ELF-1 (cell line): Measurements from ENCODE around the gene MUC12.
A peak's percentile ranks its signal among the peaks of the same experiment; 100 is the strongest.
"Not testable (repeated sequence)": the region's sequence is repeated elsewhere in the genome, so short reads cannot be mapped to it uniquely, and the experiment has no call there.

ENCODE experiments used
- DNase-seq: peaks from one replicate; pipeline ENCODE4 v3.0.0-alpha.2; 2016; ENCODE audit warnings: low read depth, low spot score

Gene MUC12

DNA sequence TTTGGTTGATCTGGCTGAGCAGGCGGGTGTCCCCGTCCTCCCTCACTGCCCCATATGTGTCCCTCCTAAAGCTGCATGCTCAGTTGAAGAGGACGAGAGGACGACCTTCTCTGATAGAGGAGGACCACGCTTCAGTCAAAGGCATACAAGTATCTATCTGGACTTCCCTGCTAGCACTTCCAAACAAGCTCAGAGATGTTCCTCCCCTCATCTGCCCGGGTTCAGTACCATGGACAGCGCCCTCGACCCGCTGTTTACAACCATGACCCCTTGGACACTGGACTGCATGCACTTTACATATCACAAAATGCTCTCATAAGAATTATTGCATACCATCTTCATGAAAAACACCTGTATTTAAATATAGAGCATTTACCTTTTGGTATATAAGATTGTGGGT lies 89.0 kb downstream of the MUC12 start:
- DNase-seq, result peak; percentile 79

DNA sequence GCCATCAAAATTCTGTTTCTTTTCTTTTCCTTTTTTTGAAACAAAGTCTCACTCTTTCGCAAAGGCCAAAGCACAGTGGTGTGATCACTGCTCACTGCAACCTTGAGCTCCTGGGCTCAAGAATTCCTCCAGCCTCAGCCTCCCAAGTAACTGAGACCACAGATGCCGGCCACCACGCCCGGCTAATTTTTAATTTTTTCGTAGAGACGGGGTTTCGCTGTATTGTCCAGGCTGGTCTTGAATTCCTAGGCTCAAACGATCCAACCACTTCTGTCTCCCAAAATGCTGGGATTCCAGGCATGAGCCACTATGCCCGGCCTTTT lies 90.2 kb downstream of the MUC12 start:
- DNase-seq, result no peak

DNA sequence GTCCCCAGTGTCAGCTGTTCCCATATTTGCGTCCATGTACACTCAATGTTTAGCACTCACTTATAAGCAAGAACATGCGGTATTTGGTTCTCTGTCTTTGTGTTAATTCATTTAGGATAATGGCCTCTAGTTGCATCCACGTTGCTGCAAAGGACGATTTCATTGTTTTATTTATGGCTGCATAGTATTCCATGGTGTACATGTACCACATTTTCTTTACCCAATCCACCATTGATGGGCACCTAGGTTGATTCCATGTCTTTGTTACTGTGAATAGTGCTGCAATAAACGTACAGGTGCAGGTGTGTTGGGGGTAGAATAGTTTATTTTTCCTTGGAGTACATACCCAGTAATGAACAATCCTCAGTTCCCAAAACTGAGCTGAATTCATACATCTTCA lies 91.6 kb downstream of the MUC12 start:
- no peak for DNase-seq

DNA sequence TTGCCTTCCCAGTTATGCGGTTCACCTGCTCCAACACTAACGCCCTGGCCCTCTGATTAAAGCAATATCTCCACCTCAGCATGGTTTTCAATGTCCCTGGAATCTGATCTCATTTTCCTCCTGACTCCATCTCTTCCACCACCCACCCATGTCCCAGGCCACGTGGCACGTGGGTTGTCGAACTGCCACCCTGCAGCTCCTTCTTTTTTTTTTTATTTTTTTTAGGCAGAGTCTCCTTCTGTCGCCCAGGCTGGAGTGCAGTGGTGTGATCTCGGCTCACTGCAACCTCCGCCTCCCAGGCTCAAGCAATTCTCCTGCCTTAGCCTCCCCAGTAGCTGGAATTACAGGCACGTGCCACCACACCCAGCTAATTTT lies 94.8 kb downstream of the MUC12 start:
- DNase-seq, result not testable (repeated sequence)

DNA sequence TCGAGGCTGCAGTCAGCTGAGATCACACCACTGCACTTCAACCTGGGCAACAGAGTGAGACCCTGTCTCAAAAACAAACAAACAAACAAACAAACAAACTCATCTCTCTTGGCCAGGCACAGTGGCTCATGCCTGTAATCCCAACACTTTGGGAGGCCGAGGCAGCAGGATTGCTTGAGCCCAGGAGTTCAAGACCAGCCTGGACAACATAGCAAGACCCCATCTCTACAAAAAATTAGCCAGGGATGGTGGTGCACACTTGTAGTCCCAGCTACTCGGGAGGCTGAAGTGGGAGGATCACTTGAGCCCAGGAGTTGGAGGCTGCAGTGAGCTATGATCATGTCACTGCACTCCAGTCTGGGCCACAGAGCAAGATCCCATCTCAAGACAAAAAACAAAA lies 95.8 kb downstream of the MUC12 start:
- DNase-seq, result not testable (repeated sequence)

DNA sequence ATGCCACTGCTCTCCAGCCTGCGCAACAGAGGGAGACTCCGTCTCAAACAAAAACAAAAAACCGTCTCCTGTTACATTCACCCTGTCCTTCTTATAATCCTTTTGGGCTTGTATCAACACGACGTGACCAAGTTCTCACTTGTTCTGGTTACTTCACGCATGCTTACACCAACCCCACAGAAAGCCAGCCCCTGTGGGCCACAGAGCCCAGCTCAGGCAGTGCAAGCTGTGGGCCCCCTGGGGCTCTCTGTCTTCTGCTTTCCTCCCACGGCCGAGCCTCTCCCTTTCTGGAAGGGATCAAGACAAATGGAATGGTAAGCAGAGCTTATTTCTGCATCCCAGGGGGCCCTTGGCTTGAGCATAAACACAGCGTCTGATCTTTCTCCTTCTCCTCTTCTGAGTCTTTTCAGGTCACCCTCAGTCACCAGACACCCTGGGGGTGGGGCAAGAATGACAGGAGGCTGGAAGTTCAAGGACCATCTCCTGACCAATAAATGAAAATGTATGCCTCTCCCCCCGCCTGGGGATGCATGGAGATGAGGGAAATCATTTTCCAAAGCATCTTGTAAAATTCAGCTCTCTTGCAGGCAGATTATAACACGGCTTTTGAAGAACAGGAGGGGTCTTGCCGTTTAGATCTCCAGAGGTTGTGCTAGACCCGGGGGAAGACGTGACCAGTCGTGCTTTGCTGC lies 96.9 kb downstream of the MUC12 start:
- peak; percentile 45 for DNase-seq

DNA sequence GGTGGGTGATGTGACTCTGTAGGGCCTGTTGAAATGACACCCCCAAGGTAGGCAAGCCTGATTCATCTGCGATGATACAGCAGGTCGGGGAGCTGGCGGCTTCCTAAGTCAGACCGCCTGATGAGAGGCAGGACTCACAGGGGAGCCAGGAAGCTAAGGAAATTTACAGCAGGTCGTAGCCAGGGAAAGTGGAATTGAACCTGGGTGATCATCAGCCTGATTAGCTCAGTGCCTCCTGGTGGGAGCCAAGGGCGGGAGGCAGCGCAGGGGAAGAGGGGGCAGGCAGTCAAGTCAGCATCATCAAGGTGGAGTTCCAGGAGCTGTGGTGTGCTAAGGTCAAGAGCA lies 97.4 kb downstream of the MUC12 start:
- DNase-seq, result no peak

DNA sequence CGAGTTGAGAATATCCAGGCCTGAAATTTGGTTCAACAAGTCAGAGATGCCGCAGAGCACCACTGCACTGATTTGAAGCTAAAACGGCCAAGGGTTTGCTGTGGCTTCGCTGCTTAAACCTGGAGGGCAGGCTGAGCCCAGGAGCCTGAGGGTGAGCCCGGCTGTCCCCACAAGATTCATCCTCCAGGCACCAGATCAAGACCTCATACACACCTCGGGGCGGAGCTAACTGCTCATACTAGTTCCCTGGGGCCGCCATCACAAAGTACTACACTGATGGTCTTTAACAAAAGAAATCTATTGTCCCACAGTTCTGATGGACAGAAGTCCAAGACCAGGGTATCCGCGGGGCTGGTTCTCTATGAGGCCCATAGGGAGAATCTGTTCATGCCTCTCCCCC lies 99.0 kb downstream of the MUC12 start:
- DNase-seq, result no peak
